LNCaP clone FGC (cell line): Measurements from ENCODE around the gene LHX3.
"Not testable (repeated sequence)": the region's sequence is repeated elsewhere in the genome, so short reads cannot be mapped to it uniquely, and the experiment has no call there.

Source experiments
- DNase-seq: peaks from one replicate; pipeline ENCODE4 v3.0.0-alpha.2; 2011; ENCODE audit warnings: low read depth
- H3K4me3 ChIP-seq: 2 replicates; pipeline ENCODE4 v1.5.1; 2011; ENCODE audit warnings: mild to moderate bottlenecking, low read depth, low read length, control low read depth
- TF ChIP-seq, protein P1 (sequence below): IDR thresholded peaks from 2 replicates; pipeline ENCODE4 v1.5.1; 2012; ENCODE audit warnings: mild to moderate bottlenecking; ENCODE audit not compliant: control insufficient read depth, insufficient read depth; ENCODE audit errors: extremely low read depth

LHX3 gene

DNA sequence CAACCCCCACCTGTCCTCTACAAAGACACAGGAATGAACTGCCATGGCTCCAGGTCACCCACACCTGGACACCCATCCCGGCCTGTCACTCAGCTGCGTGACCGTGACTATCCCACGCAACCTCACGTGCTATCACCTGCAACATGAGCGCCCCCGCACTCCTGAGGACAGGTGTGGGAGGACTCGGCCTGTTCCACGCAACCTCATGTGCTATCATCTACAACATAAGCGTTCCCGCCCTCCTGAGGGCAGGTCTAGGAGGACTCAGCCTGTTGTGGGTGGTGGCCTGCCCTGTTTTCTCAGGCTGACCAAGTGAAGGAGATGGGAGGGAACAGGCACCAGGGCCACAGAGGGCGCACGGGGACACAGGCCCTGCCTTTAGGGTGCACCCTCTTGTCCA, 36.6 kb upstream of the LHX3 start:
- no peak for DNase-seq
- no peak overlapping the region for H3K4me3 ChIP-seq
- TF ChIP-seq, protein P1, sequence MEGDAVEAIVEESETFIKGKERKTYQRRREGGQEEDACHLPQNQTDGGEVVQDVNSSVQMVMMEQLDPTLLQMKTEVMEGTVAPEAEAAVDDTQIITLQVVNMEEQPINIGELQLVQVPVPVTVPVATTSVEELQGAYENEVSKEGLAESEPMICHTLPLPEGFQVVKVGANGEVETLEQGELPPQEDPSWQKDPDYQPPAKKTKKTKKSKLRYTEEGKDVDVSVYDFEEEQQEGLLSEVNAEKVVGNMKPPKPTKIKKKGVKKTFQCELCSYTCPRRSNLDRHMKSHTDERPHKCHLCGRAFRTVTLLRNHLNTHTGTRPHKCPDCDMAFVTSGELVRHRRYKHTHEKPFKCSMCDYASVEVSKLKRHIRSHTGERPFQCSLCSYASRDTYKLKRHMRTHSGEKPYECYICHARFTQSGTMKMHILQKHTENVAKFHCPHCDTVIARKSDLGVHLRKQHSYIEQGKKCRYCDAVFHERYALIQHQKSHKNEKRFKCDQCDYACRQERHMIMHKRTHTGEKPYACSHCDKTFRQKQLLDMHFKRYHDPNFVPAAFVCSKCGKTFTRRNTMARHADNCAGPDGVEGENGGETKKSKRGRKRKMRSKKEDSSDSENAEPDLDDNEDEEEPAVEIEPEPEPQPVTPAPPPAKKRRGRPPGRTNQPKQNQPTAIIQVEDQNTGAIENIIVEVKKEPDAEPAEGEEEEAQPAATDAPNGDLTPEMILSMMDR: no peak

DNA sequence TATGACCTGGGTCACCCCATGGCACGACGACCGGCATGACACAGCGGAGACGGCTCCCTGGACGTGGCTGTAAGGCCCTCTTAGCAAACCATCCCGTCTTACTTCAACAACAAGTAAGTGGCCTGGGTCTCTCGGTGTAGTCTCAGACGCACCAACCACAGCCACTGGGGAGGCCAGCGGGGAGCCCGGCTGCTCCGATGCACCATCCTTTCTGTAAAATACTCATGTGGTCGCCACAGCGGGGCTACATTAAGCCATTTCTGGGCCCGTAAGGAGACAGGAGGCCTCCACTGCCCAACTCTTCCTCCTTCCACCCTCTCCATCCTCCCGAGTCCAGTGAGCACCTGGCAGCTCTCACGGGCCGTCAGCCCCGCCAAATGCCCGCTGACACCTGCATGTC, 36.0 kb upstream of the LHX3 start:
- TF ChIP-seq, protein P1: no peak
- no peak for DNase-seq
- H3K4me3 ChIP-seq: no peak overlapping the region

DNA sequence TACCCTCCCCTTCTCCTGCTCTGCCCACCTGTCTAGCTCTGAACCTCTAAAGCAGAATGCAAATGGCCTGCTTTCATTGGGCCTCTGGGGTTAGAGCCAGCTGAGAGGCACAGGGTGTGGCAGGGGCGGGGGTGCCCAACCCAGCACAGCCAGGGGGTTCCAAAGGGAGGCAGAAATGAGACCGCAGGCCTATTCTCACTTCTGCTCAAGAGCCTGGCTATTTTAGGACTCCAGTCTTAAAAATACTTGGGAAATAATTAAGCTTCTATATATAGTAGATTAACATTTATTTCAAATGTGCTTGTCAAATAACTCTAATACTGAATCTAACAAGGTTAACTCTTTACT, 35.0 kb upstream of the LHX3 start:
- no peak overlapping the region for H3K4me3 ChIP-seq
- DNase-seq: no peak
- TF ChIP-seq, protein P1: no peak

DNA sequence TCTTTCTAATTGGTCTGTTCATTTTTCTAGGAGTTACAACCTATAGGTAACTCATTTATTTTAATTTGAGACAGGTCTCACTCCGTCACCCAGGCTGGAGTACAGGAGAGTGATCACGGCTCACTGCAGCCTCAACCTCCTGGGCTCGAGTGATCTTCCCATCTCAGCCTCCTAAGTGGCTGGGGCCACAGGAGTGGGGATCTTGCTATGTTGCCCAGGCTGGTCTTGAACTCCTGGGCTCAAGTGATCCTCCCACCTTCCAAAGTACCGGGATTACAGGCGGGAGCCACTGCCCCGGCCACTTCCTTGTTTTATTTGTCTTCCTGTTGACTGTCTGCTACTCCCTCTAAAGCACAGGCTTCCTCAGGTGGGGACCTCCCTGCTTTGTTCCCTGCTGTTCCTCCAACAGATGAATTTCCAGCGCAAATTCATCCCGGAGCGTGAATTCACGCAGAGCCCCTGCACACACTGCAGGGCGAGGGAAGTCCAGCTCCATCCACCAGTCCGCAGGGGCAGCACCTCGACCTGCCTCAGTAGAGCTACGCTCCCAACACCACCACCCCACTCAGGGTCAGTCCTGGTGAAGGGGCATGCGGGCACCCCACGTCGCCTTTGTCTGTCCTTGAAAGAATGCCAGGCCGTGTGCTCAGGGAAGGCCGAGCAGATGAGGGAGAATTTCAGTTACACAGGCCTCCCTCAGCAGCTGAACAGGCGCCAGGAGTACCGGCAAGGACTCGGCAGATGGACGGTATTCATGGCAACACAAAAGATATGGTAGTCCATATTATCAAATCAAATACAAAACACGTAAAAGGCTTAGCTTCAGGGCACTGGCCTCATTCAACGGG, 34.4 kb upstream of the LHX3 start:
- no peak for DNase-seq
- TF ChIP-seq, protein P1: no peak
- no peak overlapping the region for H3K4me3 ChIP-seq

DNA sequence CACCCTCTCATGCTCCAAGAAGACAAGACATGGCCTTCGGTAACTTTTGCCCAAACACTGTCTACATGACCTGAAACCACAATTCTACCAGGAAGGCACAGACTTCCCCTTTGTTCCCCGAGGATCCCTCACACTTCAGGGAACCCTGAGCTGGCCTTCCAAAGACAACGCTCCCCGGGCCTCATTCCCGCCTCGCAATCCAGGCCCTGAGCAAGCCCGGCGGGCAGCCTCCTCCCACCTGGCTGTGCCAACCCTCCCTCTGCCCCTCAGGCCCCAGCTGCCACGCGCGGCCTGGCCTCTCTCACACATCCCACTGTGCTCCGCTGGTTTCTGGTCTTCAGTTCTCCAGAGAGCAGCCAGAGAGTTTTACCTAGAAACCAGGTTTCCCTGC, 33.4 kb upstream of the LHX3 start:
- TF ChIP-seq, protein P1: no peak

DNA sequence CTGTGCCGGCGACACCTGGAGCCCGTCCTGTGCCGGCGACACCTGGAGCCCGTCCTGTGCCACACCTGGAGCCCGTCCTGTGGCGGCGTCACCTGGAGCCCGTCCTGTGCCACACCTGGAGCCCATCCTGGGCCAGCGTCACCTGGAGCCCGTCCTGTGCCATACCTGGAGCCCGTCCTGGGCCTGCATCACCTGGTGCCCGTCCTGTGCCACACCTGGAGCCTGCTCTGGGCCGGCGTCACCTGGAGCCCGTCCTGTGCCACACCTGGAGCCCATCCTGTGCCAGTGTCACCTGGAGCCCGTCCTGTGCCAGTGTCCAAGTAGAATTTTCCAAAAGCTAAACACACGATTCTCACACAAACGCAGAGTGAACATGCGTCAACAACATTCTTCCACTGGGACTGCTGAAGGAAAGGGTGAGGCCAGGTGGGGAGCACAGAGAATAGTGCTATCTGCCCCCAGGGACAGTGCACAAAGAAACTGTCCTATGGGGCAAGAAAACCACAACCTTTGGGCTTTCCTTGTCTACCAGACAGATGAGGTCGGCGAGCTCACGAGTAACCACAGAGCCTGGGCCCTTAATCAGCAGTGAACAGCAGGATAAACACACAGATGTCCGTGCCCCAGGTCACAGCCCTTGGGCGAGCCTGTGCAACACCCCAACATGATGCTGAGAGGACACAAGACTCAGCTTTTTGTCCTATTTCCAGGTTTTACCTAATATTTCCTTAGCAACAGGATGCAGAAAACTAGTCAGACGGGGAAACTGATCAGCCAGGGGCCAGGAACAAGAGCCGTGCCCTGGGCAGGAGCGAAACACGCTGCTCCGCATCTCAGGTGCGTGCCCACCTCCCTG, 32.8 kb upstream of the LHX3 start:
- no peak for DNase-seq
- TF ChIP-seq, protein P1: no peak
- no peak overlapping the region for H3K4me3 ChIP-seq

More for the DNA sequence above, 33.4 kb upstream of the LHX3 start:
- DNase-seq: no peak
- H3K4me3 ChIP-seq: no peak overlapping the region

DNA sequence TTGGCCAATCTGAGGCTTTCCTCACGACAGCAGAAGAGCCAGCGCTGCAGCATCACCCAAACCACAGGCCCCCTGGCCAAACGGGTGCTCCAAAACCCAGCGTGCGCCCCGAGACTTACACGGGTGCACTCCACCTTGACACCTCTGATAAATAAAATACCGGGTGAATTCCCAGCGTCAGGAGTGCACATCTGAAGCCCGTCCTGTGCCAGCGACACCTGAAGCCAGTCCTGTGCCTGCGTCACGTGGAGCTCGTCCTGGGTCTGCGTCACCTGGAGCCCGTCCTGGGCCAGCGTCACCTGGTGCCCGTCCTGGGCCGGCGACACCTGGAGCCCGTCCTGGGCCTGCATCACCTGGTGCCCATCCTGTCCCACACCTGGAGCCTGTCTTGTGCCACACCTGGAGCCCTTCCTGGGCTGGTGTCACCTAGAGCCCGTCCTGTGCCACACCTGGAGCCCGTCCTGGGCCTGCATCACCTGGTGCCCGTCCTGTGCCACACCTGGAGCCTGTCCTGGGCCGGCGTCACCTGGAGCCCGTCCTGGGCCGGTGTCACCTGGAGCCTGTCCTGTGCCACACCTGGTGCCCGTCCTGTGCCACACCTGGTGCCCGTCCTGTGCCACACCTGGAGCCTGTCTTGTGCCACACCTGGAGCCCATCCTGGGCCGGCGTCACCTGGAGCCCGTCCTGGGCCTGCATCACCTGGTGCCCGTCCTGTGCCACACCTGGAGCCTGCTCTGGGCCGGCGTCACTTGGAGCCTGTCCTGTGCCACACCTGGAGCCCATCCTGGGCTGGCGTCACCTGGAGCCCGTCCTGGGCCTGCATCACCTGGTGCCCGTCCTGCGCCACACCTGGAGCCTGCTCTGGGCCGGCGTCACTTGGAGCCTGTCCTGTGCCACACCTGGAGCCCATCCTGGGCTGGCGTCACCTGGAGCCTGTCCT, 31.8 kb upstream of the LHX3 start:
- H3K4me3 ChIP-seq, DNase-seq: not testable (repeated sequence)
